Measurements from ENCODE around the gene STUM.

Gene STUM

DNA sequence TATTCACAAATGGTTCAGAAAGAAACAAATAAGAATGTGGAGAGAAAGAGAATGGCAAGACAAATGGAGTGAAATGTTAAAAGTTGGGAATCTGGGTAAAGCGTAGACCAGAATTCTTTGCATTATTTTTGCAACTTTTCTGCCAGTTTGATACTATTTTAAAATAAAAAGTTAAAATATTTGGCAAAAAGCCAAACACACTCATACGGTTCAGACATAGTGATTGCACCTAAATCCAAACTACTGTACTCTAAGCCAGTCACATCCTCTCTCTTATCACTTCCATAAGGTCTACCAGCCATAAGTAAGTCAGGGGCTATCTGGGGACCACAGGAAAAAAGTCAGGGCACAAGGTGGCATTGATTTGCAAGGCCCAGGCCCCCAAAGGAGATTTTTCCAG lies 14.4 kb downstream of the STUM start:
- no peak for DNase-seq (ENCODE audit: low spot score)

DNA sequence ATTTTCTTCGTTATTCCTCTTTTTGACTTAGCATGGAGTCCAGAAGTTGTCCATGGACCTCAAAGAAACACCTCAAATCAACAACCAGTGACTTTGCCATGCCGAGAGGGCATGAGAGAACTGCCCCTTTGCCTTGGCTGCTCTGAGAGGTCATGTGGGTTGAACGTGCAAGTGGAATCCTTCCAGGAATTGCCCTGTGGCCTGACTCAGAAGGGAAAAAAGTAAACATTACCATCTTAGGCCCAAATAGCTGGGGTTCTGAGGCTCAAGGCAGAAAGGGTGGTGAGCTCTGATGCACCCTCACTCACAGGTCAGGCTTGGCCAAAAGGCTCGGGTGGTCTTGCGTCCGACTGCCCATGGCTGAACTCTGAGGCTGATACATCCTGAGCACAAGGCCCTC lies 15.1 kb downstream of the STUM start:
- DNase-seq (ENCODE audit: low spot score): no peak

DNA sequence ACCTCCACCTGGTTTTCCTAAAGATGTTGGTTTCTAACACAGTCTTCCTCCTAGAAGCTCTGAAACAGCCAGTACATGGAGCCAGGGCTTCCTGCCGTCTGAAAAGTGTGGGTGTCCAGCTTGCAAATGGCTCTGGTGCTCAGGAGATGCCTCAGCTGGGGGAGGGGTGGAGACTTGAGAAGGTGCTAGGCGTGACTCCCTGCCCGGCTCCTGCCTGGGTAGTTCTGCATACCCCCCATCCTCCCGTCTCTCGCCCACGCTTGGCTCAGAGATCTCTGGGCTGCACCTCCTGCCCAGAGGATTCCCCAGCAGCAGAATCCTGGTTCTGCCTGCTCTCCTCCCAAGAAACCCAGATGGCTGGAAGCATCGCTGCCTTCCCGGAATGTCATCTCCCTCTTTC lies 16.9 kb downstream of the STUM start:
- DNase-seq (ENCODE audit: low spot score): no peak

DNA sequence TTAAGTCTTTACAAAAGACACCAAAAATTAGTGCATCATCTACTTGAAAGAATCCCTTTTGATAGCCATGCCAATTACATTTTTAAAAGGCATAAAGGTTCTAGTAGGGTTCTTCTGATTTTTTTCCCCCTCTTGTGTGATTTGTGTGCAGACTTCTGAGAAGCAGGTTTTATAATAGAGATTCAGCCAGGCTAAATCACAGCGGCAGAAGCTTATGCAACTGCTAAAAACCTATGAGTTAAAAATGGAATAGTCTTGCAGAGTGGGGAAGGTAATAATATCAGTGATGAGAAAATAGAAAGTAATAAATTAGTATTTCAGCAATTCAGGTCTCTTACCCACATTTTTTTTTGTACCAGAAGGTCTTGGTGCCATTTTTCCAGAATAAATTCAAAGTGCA lies 17.7 kb downstream of the STUM start:
- no peak for DNase-seq (ENCODE audit: low spot score)

DNA sequence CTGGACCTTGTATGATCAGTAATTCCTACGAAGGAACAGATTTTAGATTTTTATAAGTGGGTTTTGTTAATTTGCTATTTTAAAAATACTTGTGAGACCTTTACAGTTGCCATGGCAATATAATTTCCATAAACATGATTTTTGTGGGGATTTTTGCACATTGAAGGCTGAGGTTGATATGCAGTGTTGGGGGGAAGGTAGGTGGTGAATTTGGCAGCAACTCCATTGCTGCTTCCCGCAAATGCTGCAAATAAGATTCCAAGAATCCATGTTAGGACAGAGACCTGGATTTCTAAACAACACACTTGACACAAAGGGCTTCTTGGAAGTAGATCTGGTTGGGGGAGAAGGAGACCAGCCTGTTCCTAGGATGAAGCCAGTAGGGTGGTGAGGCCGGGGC lies 18.2 kb downstream of the STUM start:
- no peak for DNase-seq (ENCODE audit: low spot score)

DNA sequence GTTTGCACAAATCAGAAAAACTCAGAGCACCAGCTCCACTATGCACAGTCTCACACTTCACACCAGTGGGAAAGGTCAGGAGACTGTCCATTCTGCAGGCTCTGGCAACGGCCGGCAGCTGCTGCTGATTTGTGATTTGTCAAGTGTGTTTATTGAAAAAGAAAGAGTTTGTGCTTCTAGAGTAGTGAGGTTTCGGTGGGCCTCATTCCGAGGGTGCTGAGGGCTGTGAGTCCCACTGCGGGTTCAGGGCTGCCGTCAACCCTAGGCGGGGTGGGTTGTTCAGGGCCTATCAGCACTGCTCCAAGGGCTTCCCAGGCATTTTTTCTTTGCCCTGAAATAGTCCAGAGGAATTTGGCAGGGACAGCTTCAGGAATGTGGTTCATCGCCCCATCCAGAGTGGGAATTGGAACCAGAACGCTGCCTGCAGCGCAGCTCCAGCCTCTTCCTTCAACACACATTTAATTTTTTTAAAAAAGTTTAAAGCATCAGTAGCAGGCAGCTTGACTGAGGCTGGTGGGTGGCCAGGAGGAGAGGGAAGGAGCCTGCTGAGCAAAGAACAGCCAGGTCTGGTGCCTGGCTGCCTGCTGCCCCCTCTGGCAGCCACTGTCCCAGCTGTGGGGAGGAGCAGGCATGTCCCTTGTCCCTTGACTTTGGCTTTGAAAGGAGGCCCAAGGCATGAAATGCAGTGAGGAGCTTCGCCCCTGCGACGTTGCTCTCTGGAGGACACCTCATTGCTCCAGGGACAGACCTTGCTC lies 19.7 kb downstream of the STUM start:
- DNase-seq (ENCODE audit: low spot score): no peak

DNA sequence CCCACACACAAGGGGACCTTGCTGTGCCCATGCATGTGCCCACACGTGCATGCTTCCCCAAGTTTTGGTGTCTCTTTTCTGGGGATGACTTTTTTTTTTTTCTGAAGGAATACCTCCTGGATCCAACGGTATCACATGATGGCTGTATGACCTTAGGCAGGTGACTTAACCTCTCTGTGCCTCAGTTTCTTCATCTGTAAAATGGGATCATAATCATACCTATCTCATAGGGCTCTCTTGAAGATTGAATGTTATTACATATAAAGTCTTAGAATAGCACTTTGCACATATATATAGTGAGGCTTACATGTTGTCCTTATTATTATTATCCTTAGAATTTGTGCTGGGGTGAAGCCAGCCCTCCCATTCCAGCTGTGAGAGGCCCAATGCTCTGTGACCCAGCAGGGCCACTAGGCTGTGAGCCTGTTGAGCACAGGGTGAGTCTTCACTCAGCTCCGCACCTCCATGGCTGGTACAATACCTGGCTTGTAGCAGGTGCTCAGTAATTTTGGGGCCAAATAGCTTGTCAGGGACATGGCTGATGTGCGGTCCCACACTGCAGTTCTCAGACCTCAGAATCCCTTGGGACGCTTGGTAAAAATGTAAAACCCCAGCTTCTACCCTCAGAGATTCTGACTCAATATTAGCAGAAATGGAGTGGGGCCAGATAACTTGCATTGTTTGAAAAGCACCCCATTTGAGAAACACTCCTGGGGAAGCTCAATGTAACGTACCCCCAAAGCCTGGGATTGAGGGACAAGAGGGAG lies 20.6 kb downstream of the STUM start:
- no peak for DNase-seq (ENCODE audit: low spot score)

DNA sequence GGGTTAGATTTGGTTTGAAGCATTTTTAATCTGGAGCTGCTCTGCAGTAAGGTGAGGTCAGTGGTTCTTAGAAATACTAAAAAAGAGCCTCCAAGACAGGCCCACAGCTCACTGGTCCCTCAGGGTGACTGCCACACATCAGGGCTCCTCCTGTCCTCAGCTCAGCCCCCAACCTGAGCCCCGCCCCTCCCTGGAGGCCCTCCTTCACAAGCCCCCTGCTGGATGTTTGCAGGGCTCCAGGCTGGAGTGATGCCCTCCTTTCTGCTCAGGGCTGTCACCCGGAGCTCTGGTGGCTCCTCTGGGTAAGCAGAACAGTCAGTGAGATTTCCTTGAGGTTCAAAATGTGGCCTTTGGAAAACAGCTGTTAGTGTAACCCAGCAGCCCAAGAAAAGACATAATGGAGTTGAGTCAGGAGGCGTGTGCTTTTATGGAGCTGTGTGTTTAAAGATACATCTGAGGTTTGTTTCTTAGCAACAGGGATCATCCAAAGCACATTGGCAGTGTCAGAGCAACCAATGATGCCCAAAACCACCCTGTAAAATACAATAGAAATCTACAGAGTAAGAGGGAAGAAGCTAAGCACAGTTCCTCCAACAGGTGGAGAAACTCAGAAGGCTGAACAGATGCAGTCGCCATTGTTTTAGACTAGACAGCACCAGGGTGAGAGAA lies 21.4 kb downstream of the STUM start:
- DNase-seq (ENCODE audit: low spot score): no peak

DNA sequence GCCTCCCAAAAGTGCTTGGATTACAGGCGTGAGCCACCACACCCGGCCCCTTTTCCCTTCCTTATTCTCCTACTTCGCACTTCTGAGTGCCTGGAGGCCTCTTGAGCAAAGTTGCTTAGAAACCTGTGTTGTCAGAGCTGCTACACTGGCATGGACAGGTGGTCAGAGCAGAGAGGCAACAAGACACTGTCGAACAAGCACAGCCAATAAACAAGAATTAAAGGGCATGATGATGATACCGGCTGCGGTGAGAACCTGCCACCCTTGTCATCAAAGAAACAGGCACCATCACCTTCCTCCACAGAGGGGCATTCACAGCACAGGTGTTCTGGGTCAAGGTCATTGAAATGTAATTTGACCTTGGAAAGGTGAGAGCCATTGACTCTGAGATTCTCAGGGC lies 23.3 kb downstream of the STUM start:
- DNase-seq (ENCODE audit: low spot score): no peak

DNA sequence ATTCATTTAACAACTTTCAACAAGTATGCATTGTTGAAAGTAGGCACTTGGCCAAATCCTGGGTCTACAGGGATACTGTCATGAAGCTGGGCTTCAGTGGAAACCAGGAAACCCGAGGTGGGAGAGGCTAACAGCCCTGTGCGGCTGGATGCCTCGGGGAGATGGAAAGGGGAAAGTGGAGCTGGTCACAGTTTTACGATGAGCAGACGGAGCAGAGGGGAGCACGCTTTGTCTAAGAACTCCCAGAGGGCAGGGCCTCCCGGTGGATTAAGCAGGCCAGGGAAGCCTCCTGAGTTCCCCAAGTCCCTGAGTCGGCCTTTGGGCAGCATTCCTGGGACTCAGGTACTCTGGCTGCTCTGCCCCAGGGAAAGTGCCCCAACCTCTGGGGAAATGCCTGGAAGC lies 23.8 kb downstream of the STUM start:
- DNase-seq (ENCODE audit: low spot score): no peak

DNA sequence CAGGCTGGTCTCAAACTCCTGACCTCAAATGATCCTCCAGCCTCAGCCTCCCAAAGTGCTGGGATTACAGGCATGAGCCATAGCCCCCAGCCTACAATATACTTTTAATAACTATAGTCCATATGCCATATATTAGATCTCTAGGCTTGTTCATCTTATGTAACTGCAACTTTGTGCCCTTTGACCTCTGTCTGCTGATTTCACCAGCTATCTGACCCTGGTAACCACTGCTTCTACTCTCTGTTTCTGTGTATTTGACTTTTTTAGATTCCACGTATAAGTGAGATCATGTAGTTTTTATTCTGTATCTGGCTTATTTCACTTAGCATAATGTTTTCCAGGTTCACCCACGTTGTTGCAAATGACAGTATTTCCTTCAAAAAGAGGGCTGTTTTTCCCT lies 25.5 kb downstream of the STUM start:
- DNase-seq (ENCODE audit: low spot score): no peak

DNA sequence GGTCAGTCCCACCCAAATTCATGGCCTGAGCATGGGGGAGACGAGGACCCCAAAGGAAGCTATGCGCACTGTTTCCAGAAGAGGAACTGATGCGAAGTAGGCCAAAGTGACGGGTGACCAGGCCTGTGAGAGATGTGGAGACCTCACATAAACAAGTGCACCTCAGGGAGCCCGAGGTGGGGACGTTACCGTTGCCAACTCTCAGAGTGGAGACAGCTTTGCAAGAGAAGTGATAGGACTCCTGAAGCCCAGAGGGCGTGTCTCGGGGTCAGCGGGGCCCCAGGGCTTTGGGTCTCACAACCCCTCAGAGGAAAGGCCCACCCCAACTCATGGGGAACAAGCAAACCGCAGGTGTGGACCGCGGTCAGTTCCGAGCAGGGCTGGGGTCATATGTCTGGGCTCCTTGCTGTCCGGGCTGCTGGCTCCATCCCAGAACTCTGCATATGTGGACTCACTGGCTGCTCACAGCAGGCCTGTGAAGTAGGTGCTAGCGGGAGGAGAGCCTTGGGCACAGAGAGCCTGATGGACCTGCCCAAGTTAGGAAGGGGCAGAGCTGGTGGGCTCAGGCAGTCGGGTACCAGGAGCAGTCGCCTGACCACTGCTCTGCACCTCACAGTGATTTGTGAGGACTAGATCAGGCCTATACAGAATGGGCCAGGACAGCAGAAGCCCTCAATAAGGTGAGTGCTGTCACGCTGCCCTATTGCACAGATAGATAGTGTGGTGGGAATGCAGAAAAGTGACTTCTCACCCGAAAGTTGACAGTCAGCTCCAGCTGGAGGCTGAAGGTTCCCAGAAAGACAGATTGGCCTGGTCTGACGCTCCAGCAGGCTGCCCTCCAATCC lies 26.2 kb downstream of the STUM start:
- no peak for DNase-seq (ENCODE audit: low spot score)

DNA sequence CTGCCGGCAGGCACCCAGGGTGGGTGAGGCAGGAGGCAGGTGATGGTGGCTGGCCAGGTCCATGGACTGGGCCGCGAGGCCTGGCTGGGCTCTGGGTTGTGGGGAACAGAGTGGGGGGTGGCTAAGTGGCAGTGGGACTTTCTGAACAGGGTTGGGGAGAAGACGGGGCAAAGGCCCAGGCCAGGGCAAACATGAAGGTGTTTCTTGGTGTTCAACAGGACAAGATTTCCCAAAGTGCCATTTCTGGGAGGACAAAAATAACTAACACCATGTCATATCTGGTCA lies 26.8 kb downstream of the STUM start:
- DNase-seq (ENCODE audit: low spot score): no peak

DNA sequence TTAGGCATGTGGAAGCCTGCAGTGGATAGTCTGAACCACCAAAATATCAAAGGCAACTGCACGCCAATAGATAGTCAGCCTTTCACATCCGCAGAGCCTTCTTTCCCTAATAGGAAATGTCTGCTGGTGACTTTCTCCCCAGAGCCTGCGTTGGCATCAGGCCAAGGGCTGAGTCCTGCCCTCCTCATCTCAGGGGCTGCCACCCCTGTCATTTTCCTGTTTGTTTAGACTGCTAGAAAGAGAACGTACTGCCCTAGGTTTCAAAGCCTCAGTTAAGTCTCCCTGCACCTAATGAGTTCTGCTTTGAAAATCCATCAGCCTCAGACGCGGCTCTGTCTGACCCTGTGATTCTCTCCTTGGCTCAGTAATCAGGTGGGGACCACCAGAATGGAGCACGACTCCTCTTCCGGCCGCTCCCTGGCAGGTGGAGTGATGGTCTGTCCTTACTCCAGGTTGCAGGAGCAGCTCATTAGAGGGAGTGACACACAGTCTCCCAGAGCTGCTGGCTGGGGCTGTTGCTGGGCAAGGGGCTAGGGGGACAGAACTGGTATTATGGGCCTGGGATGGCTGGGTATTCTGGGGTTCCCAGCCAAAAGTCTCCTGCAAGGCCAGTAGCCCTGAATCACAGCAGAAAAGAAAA lies 27.3 kb downstream of the STUM start:
- peak; percentile 67 for DNase-seq (ENCODE audit: low spot score)

DNA sequence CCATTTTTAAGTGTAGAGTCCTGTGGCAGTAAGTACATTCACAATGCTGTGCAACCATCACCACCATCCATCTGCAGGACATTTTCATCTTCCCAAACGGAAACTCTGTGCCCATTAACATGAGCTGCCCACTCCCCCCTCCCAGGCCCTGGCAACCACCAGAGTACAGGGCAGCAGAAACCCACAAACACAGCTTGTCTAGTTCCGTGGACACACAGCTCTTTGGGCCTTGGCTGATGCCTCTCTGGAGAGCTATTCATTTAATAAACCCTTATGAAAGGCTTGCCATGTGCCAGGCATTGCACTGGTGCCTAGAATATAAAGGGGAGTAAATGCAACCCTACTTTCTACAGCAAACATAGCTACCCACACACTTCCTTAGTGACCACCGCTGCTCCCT lies 28.0 kb downstream of the STUM start:
- no peak for DNase-seq (ENCODE audit: low spot score)

DNA sequence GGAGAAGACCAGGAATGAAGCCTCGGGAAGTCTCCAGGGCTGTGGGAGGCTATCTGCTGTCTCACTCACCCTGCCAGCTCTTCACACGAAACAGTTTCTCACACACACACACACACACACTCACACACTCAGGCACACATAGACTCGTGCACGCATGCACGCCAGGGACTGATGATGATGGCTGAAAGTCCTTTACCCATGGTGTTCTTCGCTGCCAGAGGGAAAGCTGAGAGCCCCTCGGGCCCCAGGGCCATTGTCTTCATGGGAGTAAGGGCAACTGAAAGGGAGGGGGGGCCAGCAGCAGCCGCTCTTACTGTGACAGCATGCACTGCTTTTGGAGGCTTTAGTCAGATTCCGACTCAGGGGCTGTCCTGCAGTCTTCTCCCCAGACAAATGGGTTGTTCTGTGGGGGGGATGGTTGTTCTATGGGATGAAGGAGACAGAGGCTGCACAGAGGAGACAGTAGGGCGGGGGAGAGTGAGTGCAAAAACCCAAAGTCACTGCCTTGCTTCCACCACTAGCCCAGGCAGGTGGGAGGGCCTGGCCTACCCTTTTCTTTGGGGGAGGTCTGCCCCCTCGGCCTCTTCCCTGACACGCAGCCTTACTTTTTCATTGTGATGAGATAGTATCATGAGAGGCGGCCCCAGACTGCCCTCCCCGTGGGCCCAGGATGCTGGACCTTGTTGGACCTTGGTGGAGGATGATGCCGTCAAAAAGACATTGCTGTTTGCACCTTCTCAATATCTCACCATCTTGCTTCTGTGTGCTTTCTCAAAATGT lies 29.0 kb downstream of the STUM start:
- DNase-seq (ENCODE audit: low spot score): no peak

DNA sequence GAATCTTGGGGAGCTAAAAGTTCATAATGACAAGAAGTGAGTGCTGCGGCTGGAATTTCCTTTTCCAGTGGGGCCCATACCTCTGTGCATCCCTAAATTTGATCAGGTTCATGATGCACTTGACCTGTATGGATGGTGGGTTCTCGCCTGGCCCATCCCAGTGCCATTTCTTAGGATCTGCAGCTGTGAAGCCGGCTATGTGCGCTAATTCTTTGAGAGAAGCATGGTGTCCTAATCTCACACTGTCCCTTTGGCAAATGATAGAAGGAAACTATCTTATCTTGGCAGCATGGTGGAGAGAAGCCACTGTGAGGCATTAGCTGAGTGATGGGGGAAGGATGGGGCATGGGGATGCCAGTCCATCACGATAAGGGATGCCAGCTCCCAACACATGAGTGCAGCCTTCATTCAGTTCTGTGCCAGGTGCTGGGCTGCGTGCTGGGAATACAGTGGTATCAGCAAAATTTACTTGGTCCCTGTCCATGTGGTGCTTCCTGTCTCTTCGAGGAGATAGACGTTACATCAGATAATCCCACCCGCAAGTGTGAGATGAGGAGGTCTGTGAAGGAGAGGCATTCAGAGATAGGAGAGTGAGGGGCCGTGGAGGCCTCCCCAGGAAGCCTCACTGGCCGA lies 30.5 kb downstream of the STUM start:
- no peak for DNase-seq (ENCODE audit: low spot score)

DNA sequence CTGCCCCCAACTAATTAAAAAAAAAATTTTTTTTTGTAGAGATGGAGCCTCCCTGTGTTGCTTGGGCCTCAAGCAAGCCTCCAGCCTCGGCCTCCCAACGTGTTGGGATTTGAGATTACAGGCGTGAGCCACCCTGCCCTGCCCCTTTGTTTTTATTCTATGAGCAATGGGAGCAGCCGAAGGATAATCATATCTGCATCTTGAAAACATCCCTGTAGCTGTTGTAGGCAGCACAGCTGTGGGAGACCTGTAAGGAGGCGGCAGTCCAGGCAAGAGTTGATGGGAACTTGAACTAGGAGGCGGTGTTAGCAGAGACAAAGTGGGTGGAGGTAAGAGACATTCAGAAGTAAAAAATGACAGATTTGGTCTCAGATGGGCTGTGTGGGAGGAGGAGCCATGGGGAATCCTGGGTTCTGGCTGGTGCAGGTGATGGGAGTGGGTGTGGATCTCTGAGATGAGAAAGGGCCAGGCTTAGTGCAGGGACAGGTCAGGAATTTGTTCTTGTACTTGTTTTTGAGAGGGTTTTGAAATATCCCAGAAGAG lies 31.3 kb downstream of the STUM start:
- no peak for DNase-seq (ENCODE audit: low spot score)

DNA sequence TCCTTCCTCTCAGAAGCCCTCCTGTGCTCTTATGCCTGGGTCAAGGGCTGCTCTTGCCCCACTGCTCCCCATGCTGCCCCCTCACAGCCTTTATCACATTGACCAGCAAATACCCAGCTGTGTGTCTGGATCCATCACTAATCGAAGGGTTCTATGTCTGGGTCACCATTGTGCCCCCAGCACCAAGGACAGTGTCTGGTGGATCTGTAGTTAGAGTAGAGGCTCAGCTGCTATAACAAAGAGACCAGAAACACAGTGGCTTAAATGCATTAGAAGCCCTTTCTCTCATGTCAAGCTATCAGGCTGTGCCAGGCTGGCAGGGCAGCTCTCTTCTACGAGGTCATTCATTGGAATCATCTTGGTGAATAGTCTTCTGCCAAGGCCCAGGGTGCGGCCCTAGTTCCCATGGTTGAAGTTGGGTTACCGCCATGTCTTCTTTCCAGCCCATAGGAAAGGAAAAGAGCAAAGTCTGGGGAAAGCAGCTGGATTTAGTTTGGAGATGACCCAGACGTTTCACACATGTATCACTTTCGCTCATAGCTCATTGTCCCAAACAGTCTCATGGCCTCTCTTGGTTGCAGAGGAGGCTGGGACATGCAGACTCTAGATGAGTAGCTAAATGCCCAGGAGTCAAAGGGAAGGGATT lies 32.2 kb downstream of the STUM start:
- DNase-seq (ENCODE audit: low spot score): no peak
